Cardiac fibroblast (primary cell): ENCODE data around the gene NAA20.

ENCODE experiments used
- DNase-seq, 2 donors: peaks; one replicate each; pipeline versions ENCODE4 v3.0.0 to v3.0.0-alpha.2; 2010; ENCODE audit warnings: low read depth in 2 of 2
- H3K4me3 ChIP-seq, 2 donors: replicated peaks in 1 of 2; 1 replicate in 1 of 2; 2 replicates in 1 of 2; pipeline ENCODE4 v1.5.1; 2011; ENCODE audit warnings: low read depth in 2 of 2, low read length in 2 of 2, mild to moderate bottlenecking in 2 of 2, moderate library complexity in 1 of 2
- TF ChIP-seq, protein P1 (sequence below): IDR thresholded peaks from one replicate; pipeline ENCODE4 v1.5.1; 2011; ENCODE audit warnings: low read depth, mild to moderate bottlenecking, low read length, inconsistent platforms

Gene NAA20

GRCh38 chr20:20039752-20040387 lies 22.7 kb downstream of the NAA20 start:
- H3K4me3 ChIP-seq, result no peak overlapping the region
- no peak for DNase-seq
- TF ChIP-seq, protein P1, sequence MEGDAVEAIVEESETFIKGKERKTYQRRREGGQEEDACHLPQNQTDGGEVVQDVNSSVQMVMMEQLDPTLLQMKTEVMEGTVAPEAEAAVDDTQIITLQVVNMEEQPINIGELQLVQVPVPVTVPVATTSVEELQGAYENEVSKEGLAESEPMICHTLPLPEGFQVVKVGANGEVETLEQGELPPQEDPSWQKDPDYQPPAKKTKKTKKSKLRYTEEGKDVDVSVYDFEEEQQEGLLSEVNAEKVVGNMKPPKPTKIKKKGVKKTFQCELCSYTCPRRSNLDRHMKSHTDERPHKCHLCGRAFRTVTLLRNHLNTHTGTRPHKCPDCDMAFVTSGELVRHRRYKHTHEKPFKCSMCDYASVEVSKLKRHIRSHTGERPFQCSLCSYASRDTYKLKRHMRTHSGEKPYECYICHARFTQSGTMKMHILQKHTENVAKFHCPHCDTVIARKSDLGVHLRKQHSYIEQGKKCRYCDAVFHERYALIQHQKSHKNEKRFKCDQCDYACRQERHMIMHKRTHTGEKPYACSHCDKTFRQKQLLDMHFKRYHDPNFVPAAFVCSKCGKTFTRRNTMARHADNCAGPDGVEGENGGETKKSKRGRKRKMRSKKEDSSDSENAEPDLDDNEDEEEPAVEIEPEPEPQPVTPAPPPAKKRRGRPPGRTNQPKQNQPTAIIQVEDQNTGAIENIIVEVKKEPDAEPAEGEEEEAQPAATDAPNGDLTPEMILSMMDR, result no peak

DNA sequence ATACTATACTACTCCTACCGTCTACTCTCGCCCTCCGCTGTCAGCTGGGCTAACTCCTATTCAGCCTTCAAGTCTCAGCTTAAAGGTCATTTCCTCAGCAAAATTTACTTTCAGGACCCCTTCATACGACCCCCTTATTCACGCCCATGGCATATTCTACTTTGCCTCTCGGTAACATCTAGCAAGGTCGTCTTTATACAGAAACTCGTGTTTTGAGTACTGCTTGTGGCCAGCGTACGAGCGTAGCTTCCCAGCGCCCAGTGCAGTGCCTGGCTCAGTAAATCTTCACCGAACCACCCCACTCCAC lies 34.6 kb downstream of the NAA20 start:
- TF ChIP-seq, protein P1, result no peak
- H3K4me3 ChIP-seq, result peak overlapping the region; percentile 84 to 98
- DNase-seq, result no peak

DNA sequence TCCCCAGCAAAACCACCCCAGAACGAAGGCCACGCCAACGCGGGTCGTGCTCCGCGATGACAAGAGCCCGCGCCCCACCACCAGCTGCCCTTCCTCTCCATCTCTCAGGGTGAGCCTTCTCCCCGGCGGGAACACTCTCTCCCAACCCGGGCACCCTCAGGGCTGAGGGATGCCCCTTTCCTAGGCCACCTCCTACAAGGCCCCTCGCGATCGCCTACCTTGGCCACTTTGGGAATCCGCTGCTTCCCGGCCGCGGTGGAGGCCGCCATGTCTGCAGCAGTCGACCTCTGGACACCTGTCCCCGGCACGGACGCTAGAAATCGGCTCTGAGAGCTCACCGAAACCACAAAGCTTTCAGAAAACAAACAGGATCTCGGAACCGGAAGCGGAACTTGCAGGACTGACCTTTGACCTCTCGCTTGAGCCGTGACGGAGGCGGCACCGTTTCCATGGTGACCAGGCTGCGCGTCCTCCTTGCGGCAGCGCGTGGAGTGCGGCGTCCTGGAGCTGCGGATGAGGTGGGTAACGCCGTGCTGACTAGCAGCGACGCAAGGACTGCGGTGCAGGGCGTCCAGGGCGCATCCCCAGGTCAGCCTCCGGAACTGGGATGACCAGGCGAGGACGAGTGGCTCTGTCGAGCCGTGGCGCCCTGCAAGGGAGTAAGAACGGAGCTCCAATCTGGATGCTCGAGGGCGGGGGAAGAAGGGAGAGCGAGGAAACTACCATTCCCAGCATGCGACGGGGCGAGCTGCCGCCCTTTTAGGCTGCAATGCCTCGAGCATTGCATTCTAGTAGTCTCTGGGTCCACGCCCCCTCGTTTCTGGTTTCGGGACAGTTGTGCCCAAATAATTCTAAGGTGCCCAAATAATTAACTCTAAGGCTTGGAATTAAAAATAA lies 35.2 kb downstream of the NAA20 start, which contains the start of the genes CFAP61 and CRNKL1:
TSS of gene CFAP61 (plus strand) at position 459 of the 897 bp plus-strand sequence. CDS start 4,122 bp downstream, outside the sequence.
TSS of gene CRNKL1 (minus strand) at position 393 of the 897 bp plus-strand sequence. CDS start at position 269, 124 bp downstream.
- TF ChIP-seq, protein P1, result no peak

GRCh38 chr20:20060234-20060998 lies 43.3 kb downstream of the NAA20 start:
- TF ChIP-seq, protein P1, result no peak
- DNase-seq, result no peak
- no peak overlapping the region for H3K4me3 ChIP-seq

More for the DNA sequence above, 35.2 kb downstream of the NAA20 start, which contains the start of the genes CFAP61 and CRNKL1:
- DNase-seq, result peak; percentile 97 to 98
- peak within 1 kb of the TSS; percentile 84 to 98 for H3K4me3 ChIP-seq

DNA sequence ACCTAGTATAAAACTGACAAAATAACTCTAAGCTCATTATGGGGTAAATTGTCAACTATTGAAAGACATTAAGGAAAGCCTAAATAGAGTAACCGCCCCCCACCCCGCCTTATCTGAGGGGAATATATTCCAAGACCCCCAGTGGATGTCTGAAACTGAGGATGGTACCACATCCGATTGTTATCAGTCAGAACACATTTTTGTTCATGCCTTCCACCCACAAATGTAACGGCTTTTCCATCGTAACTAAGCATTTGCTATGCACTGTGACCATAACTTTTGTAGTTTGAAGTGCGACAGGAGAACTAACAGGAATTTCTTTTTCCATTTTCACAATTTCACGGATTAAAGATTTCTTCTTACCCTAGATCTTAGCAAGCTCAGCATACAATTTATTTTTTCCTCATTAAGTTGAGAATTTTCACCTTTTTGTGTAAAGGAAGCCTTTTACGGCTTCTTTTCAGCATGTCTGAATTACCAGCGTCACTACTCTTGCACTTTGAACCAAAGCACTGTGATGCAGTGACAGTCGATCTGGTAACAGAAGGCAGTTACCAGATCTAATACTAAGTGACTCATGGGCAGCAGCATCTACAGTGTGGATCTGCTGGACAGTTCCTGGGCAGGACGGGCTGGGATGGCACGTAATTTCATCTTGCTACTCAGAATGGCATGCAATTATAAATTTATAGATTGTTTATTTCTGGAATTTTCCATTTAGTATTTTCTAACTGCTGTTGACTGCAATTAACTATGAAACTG lies 47.0 kb downstream of the NAA20 start:
- no peak overlapping the region for H3K4me3 ChIP-seq
- DNase-seq, result no peak
- TF ChIP-seq, protein P1, result no peak

- DNase-seq, result no peak
- TF ChIP-seq, protein P1, result no peak
- no peak overlapping the region for H3K4me3 ChIP-seq
Observed at GRCh38 chr20:20065361-20065760, 48.2 kb downstream of the NAA20 start.
